Epidermal melanocyte (primary cell): ENCODE measurements around the gene UMOD.

Experiments used
- DNase-seq: peaks from one replicate; pipeline ENCODE4 v3.0.0; 2011; ENCODE audit warnings: low spot score; ENCODE audit not compliant: insufficient read length

UMOD gene

GRCh38 chr16:20364051-20364450, 11.5 kb upstream of the UMOD start:
- DNase-seq, result no peak

DNA sequence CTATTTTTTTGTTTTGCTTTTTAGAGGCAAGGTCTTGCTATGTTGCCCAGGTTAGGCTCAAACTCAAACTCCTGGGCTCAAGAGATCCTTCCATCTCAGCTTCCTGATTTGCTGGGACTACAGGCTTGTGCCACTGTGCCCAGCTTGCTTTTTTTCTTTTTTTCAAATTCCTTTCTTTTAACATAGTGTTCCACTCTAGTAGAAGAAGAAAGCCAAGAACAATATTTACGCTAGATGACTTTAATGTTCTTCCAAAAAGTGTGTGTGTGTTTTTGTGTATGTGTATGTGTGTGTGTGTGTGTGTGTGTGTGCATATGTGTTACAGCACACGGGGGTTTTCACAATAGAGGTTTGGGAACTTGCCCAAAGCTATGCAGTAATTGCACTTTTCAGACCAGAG, 10.7 kb upstream of the UMOD start:
- no peak for DNase-seq

DNA sequence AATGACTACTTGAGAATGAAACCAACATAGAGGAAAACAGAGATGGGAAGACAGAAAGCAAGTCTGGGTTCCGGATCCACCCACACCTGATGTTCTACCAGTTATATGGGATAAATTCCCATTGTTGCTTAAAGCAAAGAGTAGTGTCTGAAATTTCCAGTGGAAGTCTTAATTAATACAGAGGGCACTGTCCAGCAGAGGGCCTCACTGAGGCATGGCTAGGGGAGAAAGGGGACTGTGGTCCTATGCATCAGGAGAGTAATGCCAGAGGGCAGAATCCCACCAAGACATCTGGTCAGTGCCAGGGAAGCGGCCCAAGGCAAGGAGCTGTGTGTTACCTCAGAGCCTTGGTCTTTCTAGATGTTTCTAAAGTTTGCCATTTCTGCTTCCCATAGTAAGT, 7.5 kb upstream of the UMOD start:
- DNase-seq, result no peak

- DNase-seq, result no peak
Measured at GRCh38 chr16:20355114-20355782, 2.7 kb upstream of the UMOD start.

DNA sequence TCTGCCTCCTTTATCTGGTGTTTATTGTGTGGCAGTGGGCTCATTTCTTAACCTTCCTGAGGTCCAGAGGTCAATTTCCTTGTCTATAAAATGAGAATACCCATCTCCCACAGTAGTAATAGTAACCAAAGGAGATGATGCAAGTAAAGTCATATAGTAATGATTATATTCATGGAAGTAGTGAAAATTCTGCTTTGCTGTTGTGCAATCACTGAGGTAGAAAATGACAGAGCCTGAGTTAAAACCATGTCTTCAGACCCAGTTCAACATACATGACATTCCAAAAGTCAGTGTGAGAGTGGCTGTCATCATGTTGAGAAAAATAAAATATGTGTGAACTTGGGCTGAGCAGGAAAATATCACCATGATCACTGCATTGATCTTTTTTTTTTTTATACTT, 864 bp upstream of the UMOD start:
- DNase-seq, result no peak

DNA sequence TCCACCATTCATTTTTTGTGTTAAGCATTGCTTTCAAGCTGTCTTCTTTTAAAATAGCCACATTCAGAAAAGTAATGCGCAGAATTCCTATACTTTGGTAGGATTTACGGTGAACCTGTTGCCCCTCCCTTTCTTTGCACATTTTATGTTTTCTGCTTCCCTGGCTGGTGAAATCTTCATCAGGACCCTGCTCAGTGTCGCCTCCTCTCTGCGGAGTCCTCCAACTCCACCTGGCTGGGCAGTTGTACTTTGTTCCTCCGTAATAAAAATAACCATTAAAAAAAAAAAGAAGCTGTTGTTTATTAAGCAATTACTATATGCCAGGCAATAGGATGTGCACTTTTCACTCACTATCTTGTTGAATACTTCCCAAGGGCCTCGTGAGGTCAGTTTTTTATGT, 2.9 kb downstream of the UMOD start:
- no peak for DNase-seq

DNA sequence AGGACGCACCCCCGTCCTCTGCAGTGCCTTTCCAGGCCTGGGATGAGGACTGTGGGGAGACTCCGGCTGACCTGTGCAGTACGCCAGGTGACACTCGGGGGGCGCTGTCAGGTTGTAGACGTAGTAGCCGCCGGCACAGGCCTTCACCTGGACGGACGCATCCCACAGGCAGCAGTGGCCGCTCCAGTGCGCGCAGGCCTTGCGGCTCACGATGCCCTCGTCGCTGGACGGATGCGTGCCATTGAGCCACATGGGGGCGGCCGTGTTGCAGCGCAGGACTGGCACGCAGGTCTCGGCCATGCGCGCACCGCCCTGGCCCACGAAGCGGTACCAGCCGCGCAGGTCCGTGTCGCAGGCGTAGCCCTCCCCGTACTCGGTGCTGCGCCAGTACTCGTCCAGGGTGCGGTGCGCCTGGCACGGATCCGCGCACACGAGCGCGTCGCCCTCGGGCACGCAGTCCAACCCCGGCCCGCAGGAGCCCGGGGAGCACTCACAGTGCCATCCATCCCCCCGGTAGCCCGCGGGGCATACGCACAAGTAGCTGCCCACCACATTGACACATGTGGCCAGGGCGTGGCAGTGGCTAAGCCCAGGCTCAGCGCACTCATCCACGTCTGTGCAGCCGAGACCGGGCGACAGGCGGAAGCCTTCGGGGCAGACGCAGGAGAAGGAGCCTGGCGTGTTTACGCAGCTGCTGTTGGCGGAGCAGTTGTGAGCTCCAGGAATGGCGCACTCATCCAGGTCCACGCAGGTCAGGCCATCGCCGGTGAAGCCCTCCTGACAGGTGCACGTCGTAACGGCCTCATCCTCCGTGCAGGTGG, 3.9 kb downstream of the UMOD start:
- no peak for DNase-seq

- DNase-seq, result no peak
Measured at GRCh38 chr16:20347666-20348364, 4.7 kb downstream of the UMOD start.

- DNase-seq, result no peak
Measured at GRCh38 chr16:20344611-20345010, 7.9 kb downstream of the UMOD start.

DNA sequence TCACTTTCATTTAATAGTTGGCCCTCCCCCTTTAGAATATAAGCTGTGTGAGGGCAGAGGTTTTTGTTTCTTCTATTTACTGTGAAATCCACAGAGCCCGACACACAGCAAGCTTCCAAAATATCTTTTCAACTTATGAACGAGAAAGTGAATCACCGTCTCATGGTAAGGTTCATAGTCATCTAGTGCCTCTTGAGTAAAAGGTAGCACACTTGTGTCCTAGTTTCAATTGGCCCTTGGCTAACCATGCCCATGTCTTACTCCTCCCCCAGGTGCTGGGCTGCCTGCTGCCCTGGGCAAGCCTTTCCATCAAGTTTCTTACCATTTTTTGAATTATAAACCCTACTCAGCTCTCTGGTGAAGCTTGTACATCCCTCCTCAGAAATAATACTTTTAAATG, 12.8 kb downstream of the UMOD start:
- DNase-seq, result no peak

GRCh38 chr16:20336955-20337354, 15.6 kb downstream of the UMOD start:
- no peak for DNase-seq

DNA sequence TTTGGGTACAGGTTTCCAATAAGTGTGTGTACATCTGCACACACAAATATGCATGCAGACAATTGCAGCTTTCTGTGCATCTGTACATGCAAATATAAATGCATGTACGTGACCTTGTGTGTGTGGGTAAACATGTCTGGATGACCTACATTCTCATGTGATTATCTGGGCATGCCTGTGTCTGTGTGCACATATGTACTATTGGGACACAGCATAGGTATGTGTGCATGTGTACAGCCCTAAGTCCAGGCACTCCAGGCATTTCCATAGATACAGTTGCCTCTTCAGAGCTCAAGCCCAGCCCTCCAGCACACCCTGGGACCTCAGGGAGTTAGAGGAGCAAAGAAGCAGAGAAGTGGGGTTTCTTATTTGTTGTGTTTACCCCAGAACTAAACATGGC, 18.1 kb downstream of the UMOD start:
- DNase-seq, result no peak

GRCh38 chr16:20333120-20333519, 19.4 kb downstream of the UMOD start:
- no peak for DNase-seq

- no peak for DNase-seq
Measured at GRCh38 chr16:20332411-20332810, 20.1 kb downstream of the UMOD start.

DNA sequence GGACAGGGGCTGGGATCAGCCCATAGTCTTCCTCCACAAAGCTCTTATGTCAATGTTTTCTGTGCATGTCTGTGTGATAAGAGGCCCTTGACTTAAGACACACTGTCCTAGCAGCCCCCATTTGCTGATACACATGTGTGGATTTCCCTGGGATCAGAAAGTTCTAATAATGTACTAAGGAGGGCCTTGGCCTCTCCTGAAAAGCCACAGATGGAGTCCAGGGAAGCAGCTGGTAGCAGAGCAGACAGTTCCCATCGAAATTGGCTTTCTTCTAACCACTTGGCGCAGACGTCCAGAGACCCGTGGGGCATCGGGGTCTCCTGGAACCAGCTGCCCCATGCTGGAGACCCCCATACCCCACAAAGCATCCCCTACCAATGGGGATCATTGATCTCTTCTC, 20.9 kb downstream of the UMOD start:
- no peak for DNase-seq

GRCh38 chr16:20329392-20330138, 22.9 kb downstream of the UMOD start:
- DNase-seq, result no peak

DNA sequence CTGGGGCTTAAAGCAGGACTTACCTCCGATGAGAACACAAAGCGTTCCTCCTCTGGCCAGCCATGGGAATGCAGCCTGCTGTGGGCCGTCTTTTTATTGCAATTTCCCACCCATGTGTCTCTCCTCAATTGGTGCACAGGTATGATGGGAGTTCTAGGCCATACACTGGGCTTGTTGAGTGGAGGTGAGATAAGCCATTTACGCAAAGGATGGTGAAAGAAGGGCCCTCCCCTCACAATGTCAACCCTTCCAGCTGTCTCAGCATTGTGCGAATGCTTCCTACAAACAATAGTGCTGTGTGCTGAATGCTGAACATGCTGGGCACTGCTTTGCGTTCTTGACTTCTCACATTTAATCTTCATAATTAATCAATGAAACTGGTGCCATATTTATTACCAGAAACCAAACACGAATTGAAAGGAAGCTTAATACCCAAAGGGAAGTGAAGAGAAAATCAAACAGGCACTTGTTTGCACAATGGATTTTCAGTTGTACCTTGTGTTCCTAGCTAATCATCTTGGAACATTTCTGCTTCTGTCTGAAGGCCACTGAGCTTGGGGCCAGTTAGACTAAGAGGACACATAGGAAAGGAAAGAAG, 25.0 kb downstream of the UMOD start, which contains the start of gene GP2:
Gene GP2, minus strand, starts transcription at position 70 of the 598 bp plus-strand sequence. CDS start 1,082 bp downstream, outside the sequence.
- no peak for DNase-seq

- DNase-seq, result no peak
Measured at GRCh38 chr16:20326321-20326720, 26.2 kb downstream of the UMOD start.

DNA sequence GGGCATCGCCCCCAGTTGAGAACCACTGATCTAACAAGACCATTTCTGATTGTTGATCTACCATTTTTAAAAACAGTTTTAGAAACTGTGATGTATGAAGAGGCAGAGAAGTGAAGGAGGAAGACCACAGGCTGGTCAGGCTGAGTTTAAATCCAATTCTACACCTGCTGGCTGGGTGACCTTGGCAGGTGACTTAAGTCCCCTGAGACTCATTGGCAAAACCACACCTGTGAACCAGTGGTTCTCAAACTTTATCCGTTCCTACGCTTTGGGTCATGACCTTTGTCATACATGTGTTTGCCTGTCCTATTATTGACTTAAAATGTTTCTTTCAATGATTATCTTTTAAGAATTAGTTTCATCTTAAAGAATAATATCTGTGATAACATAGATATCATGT, 27.5 kb downstream of the UMOD start:
- DNase-seq, result no peak

GRCh38 chr16:20323591-20324117, 28.9 kb downstream of the UMOD start:
- no peak for DNase-seq

DNA sequence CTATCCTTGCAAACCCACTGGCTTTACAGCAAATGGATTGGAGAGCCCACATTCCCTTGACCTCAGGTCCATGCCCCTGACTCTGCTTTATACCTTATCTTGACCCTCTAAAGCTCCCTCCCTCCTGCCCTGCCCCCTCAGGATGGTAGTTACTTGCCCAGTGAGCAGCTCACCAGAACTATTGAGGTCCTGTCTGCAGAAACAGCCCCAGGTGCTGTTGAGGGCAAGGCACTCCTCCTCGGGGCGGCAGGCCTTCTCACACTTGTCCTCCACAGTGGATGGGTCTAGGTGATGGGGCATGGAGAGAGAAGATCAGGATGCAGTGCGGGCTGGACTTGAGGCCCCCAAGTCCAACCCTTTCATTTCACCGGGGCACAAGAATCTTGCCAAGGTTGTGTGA, 29.8 kb downstream of the UMOD start:
- no peak for DNase-seq
